ENCODE data around the gene ZNF585A.

Gene ZNF585A

DNA sequence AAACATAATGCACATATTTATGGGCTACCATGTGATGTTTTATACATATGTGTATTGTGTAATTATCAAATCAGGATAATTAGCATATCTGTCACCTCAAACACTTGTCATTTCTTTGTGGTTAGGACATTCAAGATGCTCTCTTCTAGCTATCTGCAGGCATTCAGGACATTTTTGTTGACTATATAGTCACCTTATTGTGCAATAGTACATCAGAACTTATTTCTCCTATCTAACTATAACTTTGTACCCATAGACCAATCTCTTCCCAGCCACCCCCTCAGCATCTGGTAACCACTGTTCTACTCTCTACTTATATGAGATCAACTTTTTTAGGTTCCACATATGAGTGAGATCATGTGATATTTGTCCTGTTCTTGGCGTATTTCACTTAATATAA, 73.9 kb downstream of the ZNF585A start:
- no peak for TF ChIP-seq CTCF (IDR thresholded peaks at IDR 0.05)
- H3K27me3 Mint-ChIP-seq (ENCODE audit: low read depth, poor library complexity) = no peaks in the 10 kb centered on the region
- peaks cover 100% of the 10 kb centered on the region for H3K9me3 Mint-ChIP-seq

GRCh38 chr19:37095859-37096258, 76.6 kb downstream of the ZNF585A start:
- TF ChIP-seq CTCF (IDR thresholded peaks at IDR 0.05) = no peak
- H3K9me3 Mint-ChIP-seq = peaks cover 100% of the 10 kb centered on the region
- H3K4me1 Mint-ChIP-seq = no peaks in the 10 kb centered on the region
- peaks cover 100% of the 10 kb centered on the region for H3K36me3 Mint-ChIP-seq (ENCODE audit: low read depth)
- no peak for DNase-seq
- H3K4me3 Mint-ChIP-seq = no peak overlapping the region
- no peak overlapping the region for H3K27ac Mint-ChIP-seq
- H3K27me3 Mint-ChIP-seq (ENCODE audit: low read depth, poor library complexity) = peaks cover 3% of the 10 kb centered on the region

More for the DNA sequence above, 73.9 kb downstream of the ZNF585A start:
- Mint-ChIP-seq H3K27ac (no peak overlapping the region), H3K36me3 (ENCODE audit: low read depth) (peaks cover 100% of the 10 kb centered on the region), H3K4me1 (no peaks in the 10 kb centered on the region), H3K4me3 (no peak overlapping the region)
- no peak for DNase-seq

Measured in nephron progenitor cell (in vitro differentiated cells).